Measurements from ENCODE around the gene PTGFRN.

Gene PTGFRN

DNA sequence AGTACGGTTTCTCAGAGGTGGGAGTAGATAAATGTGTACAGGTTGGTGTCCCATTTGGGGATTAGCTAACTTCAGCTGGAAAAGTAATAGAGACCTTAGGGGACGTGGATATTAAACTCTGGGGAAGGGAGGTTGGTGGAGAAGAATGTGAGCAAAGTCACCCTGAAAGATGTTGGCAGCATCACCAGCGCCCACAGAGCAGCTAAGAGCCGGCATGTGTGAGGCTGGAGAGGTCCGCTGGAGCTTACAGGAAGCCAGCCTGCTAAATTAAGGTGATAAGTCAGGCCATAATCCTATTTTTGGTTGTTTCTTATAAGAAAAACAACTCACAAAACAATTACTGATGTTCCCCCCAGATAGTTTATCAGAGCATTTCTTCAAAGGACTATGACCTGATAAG lies 12.2 kb downstream of the PTGFRN start:
- no peaks in the 10 kb centered on the region for H3K27me3 ChIP-seq (replicated peaks; ENCODE audit: insufficient read depth, low read length)
- H3K9me2 ChIP-seq (replicated peaks; ENCODE audit: insufficient read depth, low read length): no peaks in the 10 kb centered on the region
- no peaks in the 10 kb centered on the region for H3K36me3 ChIP-seq (replicated peaks; ENCODE audit: insufficient read depth, low read length)
- no peak overlapping the region for H3K27ac ChIP-seq (ENCODE audit: low read length)
- H3K79me2 ChIP-seq (ENCODE audit: low read length): no peaks in the 10 kb centered on the region
- no peak overlapping the region for H3K4me3 ChIP-seq (ENCODE audit: low read length)
- no peak overlapping the region for H3K4me2 ChIP-seq (ENCODE audit: low read depth, low read length)
- H2AFZ ChIP-seq (ENCODE audit: low read length): no peak overlapping the region
- no peaks in the 10 kb centered on the region for H3K4me1 ChIP-seq (ENCODE audit: low read length)
- H4K20me1 ChIP-seq (ENCODE audit: insufficient read depth, low read length): no peaks in the 10 kb centered on the region
- H3K9me3 ChIP-seq (replicated peaks; ENCODE audit: insufficient read depth, low read length): no peaks in the 10 kb centered on the region
- H3K9ac ChIP-seq (ENCODE audit: low read length): no peak overlapping the region
- no peaks in the 10 kb centered on the region for H3F3A ChIP-seq (ENCODE audit: insufficient read depth, low read length)
- DNase-seq: no peak
- no peak for TF ChIP-seq EZH2phosphoT487 (IDR thresholded peaks at IDR 0.05; ENCODE audit: low read length)
- TF ChIP-seq EZH2 (optimal IDR thresholded peaks at IDR 0.05; ENCODE audit: low read depth, low read length): no peak
- TF ChIP-seq CTCF (IDR thresholded peaks at IDR 0.05; ENCODE audit: low read length): no peak

GRCh38 chr1:116923421-116923820 lies 13.7 kb downstream of the PTGFRN start:
- Histone ChIP-seq H3K4me3 (ENCODE audit: low read length) (no peak overlapping the region), H3K27me3 (replicated peaks; ENCODE audit: insufficient read depth, low read length) (no peaks in the 10 kb centered on the region), H3K4me1 (ENCODE audit: low read length) (no peaks in the 10 kb centered on the region), H3K9me2 (replicated peaks; ENCODE audit: insufficient read depth, low read length) (no peaks in the 10 kb centered on the region), H3F3A (ENCODE audit: insufficient read depth, low read length) (no peaks in the 10 kb centered on the region), H3K79me2 (ENCODE audit: low read length) (no peaks in the 10 kb centered on the region), H4K20me1 (ENCODE audit: insufficient read depth, low read length) (no peaks in the 10 kb centered on the region), H2AFZ (ENCODE audit: low read length) (no peak overlapping the region), H3K27ac (ENCODE audit: low read length) (no peak overlapping the region), H3K36me3 (replicated peaks; ENCODE audit: insufficient read depth, low read length) (no peaks in the 10 kb centered on the region), H3K4me2 (ENCODE audit: low read depth, low read length) (no peak overlapping the region), H3K9ac (ENCODE audit: low read length) (no peak overlapping the region), H3K9me3 (replicated peaks; ENCODE audit: insufficient read depth, low read length) (no peaks in the 10 kb centered on the region)
- no peak for TF ChIP-seq EZH2phosphoT487 (IDR thresholded peaks at IDR 0.05; ENCODE audit: low read length)
- TF ChIP-seq CTCF (IDR thresholded peaks at IDR 0.05; ENCODE audit: low read length): no peak
- TF ChIP-seq EZH2 (optimal IDR thresholded peaks at IDR 0.05; ENCODE audit: low read depth, low read length): no peak
- no peak for DNase-seq

- H3K9me3 ChIP-seq (replicated peaks; ENCODE audit: insufficient read depth, low read length): no peaks in the 10 kb centered on the region
- no peak for TF ChIP-seq EZH2phosphoT487 (IDR thresholded peaks at IDR 0.05; ENCODE audit: low read length)
- TF ChIP-seq CTCF (IDR thresholded peaks at IDR 0.05; ENCODE audit: low read length): no peak
- TF ChIP-seq EZH2 (optimal IDR thresholded peaks at IDR 0.05; ENCODE audit: low read depth, low read length): no peak
- DNase-seq: no peak
- no peaks in the 10 kb centered on the region for H4K20me1 ChIP-seq (ENCODE audit: insufficient read depth, low read length)
- H3K27me3 ChIP-seq (replicated peaks; ENCODE audit: insufficient read depth, low read length): no peaks in the 10 kb centered on the region
- no peak overlapping the region for H3K9ac ChIP-seq (ENCODE audit: low read length)
- H3K4me2 ChIP-seq (ENCODE audit: low read depth, low read length): no peak overlapping the region
- no peaks in the 10 kb centered on the region for H3K79me2 ChIP-seq (ENCODE audit: low read length)
- no peaks in the 10 kb centered on the region for H3K4me1 ChIP-seq (ENCODE audit: low read length)
- H3K36me3 ChIP-seq (replicated peaks; ENCODE audit: insufficient read depth, low read length): no peaks in the 10 kb centered on the region
- no peak overlapping the region for H3K27ac ChIP-seq (ENCODE audit: low read length)
- H3K4me3 ChIP-seq (ENCODE audit: low read length): no peak overlapping the region
- H2AFZ ChIP-seq (ENCODE audit: low read length): no peak overlapping the region
- no peaks in the 10 kb centered on the region for H3F3A ChIP-seq (ENCODE audit: insufficient read depth, low read length)
- H3K9me2 ChIP-seq (replicated peaks; ENCODE audit: insufficient read depth, low read length): no peaks in the 10 kb centered on the region
These were observed 17.5 kb downstream of the PTGFRN start for GRCh38 chr1:116927049-116927798.
